ENCODE results near the gene UNC13C.

UNC13C gene

GRCh38 chr15:54550954-54551353, 572.7 kb downstream of the UNC13C start:
- no peak overlapping the region for H3K27ac ChIP-seq
- TF ChIP-seq CTCF (conservative IDR thresholded peaks at IDR 0.05) (no peak), ZFX (IDR thresholded peaks at IDR 0.05) (no peak)

- H3K27ac ChIP-seq = no peak overlapping the region
Observed at GRCh38 chr15:54556231-54556630, 578.0 kb downstream of the UNC13C start.

GRCh38 chr15:54559405-54560069, 581.3 kb downstream of the UNC13C start:
- no peak for TF ChIP-seq ZFX (IDR thresholded peaks at IDR 0.05)
- no peak overlapping the region for H3K27ac ChIP-seq

More at GRCh38 chr15:54556231-54556630, 578.0 kb downstream of the UNC13C start:
- TF ChIP-seq CTCF (conservative IDR thresholded peaks at IDR 0.05) (no peak), ZFX (IDR thresholded peaks at IDR 0.05) (no peak)

GRCh38 chr15:54560417-54560816, 582.2 kb downstream of the UNC13C start:
- H3K27ac ChIP-seq = no peak overlapping the region
- no peak for TF ChIP-seq CTCF (conservative IDR thresholded peaks at IDR 0.05)
- no peak for TF ChIP-seq ZFX (IDR thresholded peaks at IDR 0.05)

- H3K27ac ChIP-seq = no peak overlapping the region
- TF ChIP-seq CTCF (conservative IDR thresholded peaks at IDR 0.05) = no peak
- no peak for TF ChIP-seq ZFX (IDR thresholded peaks at IDR 0.05)
Observed at GRCh38 chr15:54564166-54564565, 585.9 kb downstream of the UNC13C start.

- TF ChIP-seq CTCF (conservative IDR thresholded peaks at IDR 0.05) = no peak
- no peak for TF ChIP-seq ZFX (IDR thresholded peaks at IDR 0.05)
Observed at GRCh38 chr15:54566654-54567053, 588.4 kb downstream of the UNC13C start.

GRCh38 chr15:54567408-54568035, 589.3 kb downstream of the UNC13C start:
- TF ChIP-seq ZFX (IDR thresholded peaks at IDR 0.05) = no peak
- TF ChIP-seq CTCF (conservative IDR thresholded peaks at IDR 0.05) = no peak
- no peak overlapping the region for H3K27ac ChIP-seq

More at GRCh38 chr15:54566654-54567053, 588.4 kb downstream of the UNC13C start:
- H3K27ac ChIP-seq = no peak overlapping the region
